ENCODE measurements around the gene CKM. TPM values are rescaled to one million over a fixed set of nuclear protein-coding genes. Genes with fewer than 3 reads are reported as not detected.

Gene CKM
- total RNA-seq, 2 donors from 2014 or later: not detected

GRCh38 chr19:45258862-45259261, 63.8 kb downstream of the CKM start:
- H3K4me3 Mint-ChIP-seq: no peak overlapping the region
- H3K27me3 Mint-ChIP-seq: no peaks in the 10 kb centered on the region
- no peak overlapping the region for H3K27ac Mint-ChIP-seq
- peaks cover 10% of the 10 kb centered on the region for H3K4me1 Mint-ChIP-seq
- H3K9me3 ChIP-seq (ENCODE audit: control insufficient read depth, low read length, poor library complexity, severe bottlenecking): no peaks in the 10 kb centered on the region
- no peaks in the 10 kb centered on the region for H3K36me3 Mint-ChIP-seq (ENCODE audit: low read depth)
- DNase-seq (no peak), ATAC-seq (no peak)

GRCh38 chr19:45256836-45257235, 65.8 kb downstream of the CKM start:
- no peaks in the 10 kb centered on the region for H3K36me3 Mint-ChIP-seq (ENCODE audit: low read depth)
- no peak overlapping the region for H3K27ac Mint-ChIP-seq
- ATAC-seq: no peak
- no peak overlapping the region for H3K4me3 Mint-ChIP-seq
- peaks cover 29% of the 10 kb centered on the region for H3K4me1 Mint-ChIP-seq
- DNase-seq: no peak
- H3K27me3 Mint-ChIP-seq: no peaks in the 10 kb centered on the region
- H3K9me3 ChIP-seq (ENCODE audit: control insufficient read depth, low read length, poor library complexity, severe bottlenecking): no peaks in the 10 kb centered on the region

Other genes starting within 250 kb of the CKM start
- 1 to 10 TPM; 3.4 to 3.5 TPM for gene ZNF296, start 246.4 kb downstream of the CKM start, total RNA-seq
- gene GEMIN7, start 243.6 kb downstream of the CKM start, total RNA-seq: 1 to 10 TPM; 8.8 TPM
- 10 to 100 TPM; 15.2 to 20.9 TPM for gene PPP1R37, start 229.7 kb downstream of the CKM start, total RNA-seq
- under 1 TPM; 0.57 to 0.97 TPM for gene NKPD1, start 161.9 kb downstream of the CKM start, total RNA-seq
- 10 to 100 TPM; 47.5 to 61.2 TPM for gene TRAPPC6A, start 144.6 kb downstream of the CKM start, total RNA-seq
- 10 to 100 TPM; 12.9 to 15.2 TPM for gene BLOC1S3, start 144.1 kb downstream of the CKM start, total RNA-seq
- gene EXOC3L2, start 77.5 kb downstream of the CKM start, total RNA-seq: 1 to 10 TPM in 1 of 2 donors, not detected in 1; 1.1 TPM
- 10 to 100 TPM; 28.9 to 36.4 TPM for gene MARK4, start 71.6 kb downstream of the CKM start, total RNA-seq
- not detected for gene KLC3, start 17.9 kb upstream of the CKM start, total RNA-seq
- 10 to 100 TPM; 11.0 to 13.1 TPM for gene ERCC2, start 47.7 kb upstream of the CKM start, total RNA-seq
- gene PPP1R13L, start 82.2 kb upstream of the CKM start, total RNA-seq: 1 to 10 TPM; 3.4 to 4.5 TPM
- 1 to 10 TPM in 1 of 2 donors, under 1 TPM in 1; 0.91 to 1.0 TPM for gene POLR1G, start 83.8 kb upstream of the CKM start, total RNA-seq
- 10 to 100 TPM; 28.4 to 36.2 TPM for gene ERCC1, start 101.0 kb upstream of the CKM start, total RNA-seq
- 1,000 to 10,000 TPM in 1 of 2 donors, 100 to 1,000 TPM in 1; 967 to 2,209 TPM for gene FOSB, start 145.1 kb upstream of the CKM start, total RNA-seq
- 1 to 10 TPM; 2.3 to 6.2 TPM for gene RTN2, start 174.2 kb upstream of the CKM start, total RNA-seq
- gene PPM1N, start 175.6 kb upstream of the CKM start, total RNA-seq: 1 to 10 TPM; 3.8 to 8.5 TPM
- 100 to 1,000 TPM in 1 of 2 donors, 10 to 100 TPM in 1; 99.7 to 101 TPM for gene VASP, start 184.6 kb upstream of the CKM start, total RNA-seq

Measured in T-helper 17 cell (primary cell).